GM12878 (cell line): Measurements from ENCODE around the gene TIPRL. TPM values are rescaled to one million over a fixed set of nuclear protein-coding genes. Genes with fewer than 3 reads are reported as not detected.

Experiments
- ATAC-seq: fragments of 200-7000 bp; cut with Tn5 transposase; 3 replicates; pipeline ENCODE4 v1.9.1; 2020; ENCODE audit warnings: mild to moderate bottlenecking, moderate library complexity
- BruUV-seq: library from RNA; stranded (reverse); fragments of 400-500 nt; replicated peaks from 2 replicates; lab custom pipeline; 2021; lab: Mats Ljungman, UMichigan
- CTCF ChIA-PET: fragments of 300-600 bp; sonication (Branson Sonifier 250); formaldehyde crosslinking; extraction: SDS; loops from one replicate; lab custom pipeline; 2021; ENCODE audit warnings: inconsistent platforms; lab: Yijun Ruan, JAX
- POLR2A ChIA-PET: fragments of 350-600 bp; formaldehyde crosslinking; extraction: SDS; loops from one replicate; lab custom pipeline; 2021; ENCODE audit warnings: inconsistent platforms; lab: Charles Lee
- RAD21 ChIA-PET: fragments of 300-600 bp; sonication (Branson Sonifier 250); formaldehyde crosslinking; loops from one replicate; lab custom pipeline; 2023; ENCODE audit warnings: antibody characterized with exemption; ENCODE audit not compliant: unreplicated experiment; lab: Charles Lee
- SMC1A ChIA-PET: fragments of 300-600 bp; sonication (Branson Sonifier 250); formaldehyde crosslinking; loops from one replicate; lab custom pipeline; 2023; ENCODE audit not compliant: unreplicated experiment, uncharacterized antibody; lab: Charles Lee
- DNase-seq: peaks from one replicate; pipeline ENCODE4 v3.0.0-alpha.2; 2011; ENCODE audit warnings: low read depth, low spot score
- FAIRE-seq: peaks from 3 replicates; lab custom pipeline; 2011; peaks lifted over from hg19 to GRCh38; lab: Jason Lieb, UNC
- H2AFZ ChIP-seq: 2 replicates; pipeline ENCODE4 v1.6.0; 2011; ENCODE audit warnings: low read depth, low read length, control low read depth; ENCODE audit not compliant: control insufficient read depth
- H3K27ac ChIP-seq: 2 replicates; pipeline ENCODE4 v1.5.1; 2011; ENCODE audit warnings: control low read depth; ENCODE audit not compliant: control insufficient read depth, insufficient read depth
- H3K27me3 ChIP-seq, 2 experiments: replicated peaks in 1 of 2; 2 replicates each; pipeline versions ENCODE4 v1.6.0 to v1.6.1; 2011; ENCODE audit warnings: low read length in 1 of 2; ENCODE audit not compliant: control insufficient read depth in 2 of 2, insufficient read depth in 2 of 2
- H3K36me3 ChIP-seq, 2 experiments: 2 replicates each; pipeline ENCODE4 v1.5.1; 2011; ENCODE audit warnings: low read length in 1 of 2; ENCODE audit not compliant: control insufficient read depth in 2 of 2, insufficient read depth in 2 of 2
- H3K4me1 ChIP-seq: 2 replicates; pipeline ENCODE4 v1.6.1; 2011; ENCODE audit warnings: mild to moderate bottlenecking, low read length, moderate library complexity, mixed read lengths; ENCODE audit not compliant: control insufficient read depth, insufficient read depth
- H3K4me2 ChIP-seq: 2 replicates; pipeline ENCODE4 v1.6.0; 2011; ENCODE audit warnings: control low read depth; ENCODE audit not compliant: control insufficient read depth, insufficient read depth
- H3K4me3 ChIP-seq: fragments of 200-600 bp; sonication (generic); 2 replicates; pipeline ENCODE4 v1.5.1; 2016
- H3K79me2 ChIP-seq: 2 replicates; pipeline ENCODE4 v1.6.0; 2011; ENCODE audit warnings: low read length; ENCODE audit not compliant: control insufficient read depth, insufficient read depth
- H3K9ac ChIP-seq: 2 replicates; pipeline ENCODE4 v1.8.0; 2011; ENCODE audit warnings: low read length, control low read depth, mixed read lengths; ENCODE audit not compliant: control insufficient read depth, insufficient read depth
- H3K9me3 ChIP-seq: replicated peaks from 3 replicates; pipeline ENCODE4 v1.5.1; 2011; ENCODE audit warnings: mild to moderate bottlenecking, low read length; ENCODE audit not compliant: control insufficient read depth, insufficient read depth
- H4K20me1 ChIP-seq: 2 replicates; pipeline ENCODE4 v1.6.0; 2011; ENCODE audit not compliant: control insufficient read depth, insufficient read depth
- BHLHE40 ChIP-seq, 2 experiments: fragments of 450-650 bp in 1 of 2; IDR thresholded peaks; 2 replicates each; pipeline ENCODE4 v1.6.1; 2011 to 2017; ENCODE audit warnings: low read depth in 2 of 2, borderline replicate concordance in 1 of 2, improper control_type of control experiment in 1 of 2, low read length in 1 of 2, mild to moderate bottlenecking in 1 of 2
- CHD1 ChIP-seq: IDR thresholded peaks from 2 replicates; pipeline ENCODE4 v1.6.1; 2012; ENCODE audit warnings: low read depth, low read length, improper control_type of control experiment
- CREB1 ChIP-seq: IDR thresholded peaks from 2 replicates; pipeline ENCODE4 v1.6.1; 2012; ENCODE audit warnings: low read depth, mild to moderate bottlenecking, inconsistent platforms
- ETV6 ChIP-seq, 2 experiments: fragments of 450-650 bp in 1 of 2; IDR thresholded peaks in 1 of 2; conservative IDR thresholded peaks in 1 of 2; 2 replicates each; pipeline ENCODE4 v1.6.1; 2014; ENCODE audit warnings: antibody characterized with exemption in 1 of 2, borderline replicate concordance in 1 of 2, low read depth in 1 of 2, mild to moderate bottlenecking in 1 of 2, moderate library complexity in 1 of 2
- HCFC1 ChIP-seq: fragments of 150-350 bp; IDR thresholded peaks from 2 replicates; pipeline ENCODE4 v1.6.1; 2014; ENCODE audit warnings: low read length
- IKZF1 ChIP-seq: fragments of 450-650 bp; conservative IDR thresholded peaks from 2 replicates; pipeline ENCODE4 v1.6.1; 2017; ENCODE audit warnings: antibody characterized with exemption, mild to moderate bottlenecking
- NFYB ChIP-seq: IDR thresholded peaks from 2 replicates; pipeline ENCODE4 v1.6.1; 2011; ENCODE audit warnings: low read depth, mild to moderate bottlenecking, low read length, improper control_type of control experiment, moderate library complexity; ENCODE audit not compliant: insufficient read depth
- NKRF ChIP-seq: fragments of 450-650 bp; conservative IDR thresholded peaks from 2 replicates; pipeline ENCODE4 v1.6.1; 2017; ENCODE audit warnings: mild to moderate bottlenecking, moderate library complexity
- PAX8 ChIP-seq: fragments of 450-650 bp; IDR thresholded peaks from 2 replicates; pipeline ENCODE4 v1.6.1; 2017; ENCODE audit warnings: mild to moderate bottlenecking, moderate library complexity
- RFX5 ChIP-seq: IDR thresholded peaks from 2 replicates; pipeline ENCODE4 v1.6.1; 2011; ENCODE audit warnings: low read depth, low read length, improper control_type of control experiment
- SMC3 ChIP-seq: IDR thresholded peaks from 2 replicates; pipeline ENCODE4 v1.6.1; 2011; ENCODE audit warnings: low read length, improper control_type of control experiment, borderline replicate concordance
- SUZ12 ChIP-seq: fragments of 200-600 bp; sonication (generic); IDR thresholded peaks from one replicate; pipeline ENCODE4 v1.6.1; 2018; ENCODE audit warnings: antibody characterized with exemption, mild to moderate bottlenecking; ENCODE audit not compliant: unreplicated experiment
- USF1 ChIP-seq: IDR thresholded peaks from 2 replicates; pipeline ENCODE4 v1.6.1; 2011; ENCODE audit warnings: borderline replicate concordance, low read depth, mild to moderate bottlenecking, moderate library complexity, mixed read lengths, low read length; ENCODE audit not compliant: insufficient read depth; ENCODE audit errors: extremely low read length
- YBX1 ChIP-seq: fragments of 450-650 bp; IDR thresholded peaks from 2 replicates; pipeline ENCODE4 v1.6.1; 2016; ENCODE audit warnings: antibody characterized with exemption
- ZNF24 ChIP-seq: fragments of 450-650 bp; IDR thresholded peaks from 2 replicates; pipeline ENCODE4 v1.6.1; 2017; ENCODE audit warnings: antibody characterized with exemption, mild to moderate bottlenecking
- WGBS: methylation state at CpG from one replicate; pipeline ENCODE4 v1.1.6; 2016; ENCODE audit warnings: low lambda C conversion rate; ENCODE audit not compliant: insufficient replicate concordance, insufficient coverage; ENCODE audit errors: missing lambda C conversion rate; 5-methylcytosine and 5-hydroxymethylcytosine counted together
- in situ Hi-C: fragments of 300-500 bp; cut with MboI; formaldehyde crosslinking; loops from 9 replicates; pipeline ENCODE4 v1.14.3; 2018; ENCODE audit warnings: mixed read lengths
- intact Hi-C: fragments of 100-400 bp; cut with micrococcal nuclease; formaldehyde crosslinking; loops from one replicate; pipeline ENCODE4 v1.14.2; 2022; ENCODE audit not compliant: unreplicated experiment
- polyA plus RNA-seq, 11 experiments: library from polyadenylated mRNA; depleted of rRNA in 4 of 11; unstranded in 6 of 11; stranded (reverse) in 5 of 11; fragments of >200 nt; fragmentation: Nextera tagmentation in 4 of 11; fragmentation: Illumina TruSeq in 1 of 11; extraction: Ambion mirVana in 4 of 11; extraction: Trizol in 1 of 11; gene quantifications; 1 replicate in 1 of 11; 2 replicates in 10 of 11; pipeline versions ENCODE4 v1.2.1 to v1.2.3, GENCODE V29; 2011 to 2016; ENCODE audit warnings: inconsistent platforms in 2 of 11, missing spikeins in 2 of 11, low read depth in 1 of 11
- total RNA-seq, 4 experiments: library from RNA; depleted of rRNA in 3 of 4; stranded (reverse); fragments of >200 nt in 3 of 4; fragmentation: Illumina TruSeq in 1 of 4; extraction: Trizol in 1 of 4; gene quantifications; 2 replicates each; pipeline versions ENCODE4 v1.2.1 to v1.2.3, GENCODE V29; 2013 to 2021

The TIPRL gene
- total and polyA plus RNA-seq, 10 of the 15 experiments (the other 5 are each of a cell fraction or from before 2014, with no cell fraction given), result 36.4 to 72.1 (median 49.9) TPM

- Histone ChIP-seq H3K36me3 (no peaks in the 10 kb centered on the region), H3K27me3 (no peaks in the 10 kb centered on the region), H3K27ac (no peak overlapping the region), H3K4me1 (peaks cover 9% of the 10 kb centered on the region), H3K9ac (no peak overlapping the region), H3K4me3 (no peak overlapping the region), H2AFZ (no peak overlapping the region), H3K4me2 (no peak overlapping the region), H3K9me3 (no peaks in the 10 kb centered on the region; the same call in 2 of the 3 replicates), H3K79me2 (peaks cover under 1% of the 10 kb centered on the region; the same call in 1 of the 2 replicates), H4K20me1 (no peaks in the 10 kb centered on the region)
- ChIA-PET POLR2A (no interaction called here), SMC1A (interaction anchor here (0.9 kb wide), 1 partner anchor 9 kb away, joined by 3 read pairs; no protein-coding TSS in a partner anchor), RAD21 (no interaction called here), CTCF (interaction anchor here (1.1 to 2.2 kb wide), 2 partner anchors 15 to 138 kb away, joined by 3 to 9 read pairs; no protein-coding TSS in a partner anchor)
- TF ChIP-seq CREB1 (no peak), USF1 (peak; percentile 5)
- in situ Hi-C loops, result no loop called here
- WGBS, result 36% methylated on average over 6 of the region's 6 CpGs
- intact Hi-C loops, result no loop called here
- DNase-seq (no peak), FAIRE-seq (no peak), ATAC-seq (no peak)
- no TSS peak for BruUV-seq
These were observed 41.7 kb downstream of the TIPRL start for GRCh38 chr1:168220470-168220871.

- Histone ChIP-seq H3K79me2 (peaks cover 9% of the 10 kb centered on the region), H3K9me3 (no peaks in the 10 kb centered on the region; the same call in 2 of the 3 replicates), H3K27ac (no peak overlapping the region), H3K4me2 (no peak overlapping the region), H4K20me1 (no peaks in the 10 kb centered on the region), H3K4me1 (peaks cover 11% of the 10 kb centered on the region), H3K27me3 (no peaks in the 10 kb centered on the region), H3K9ac (no peak overlapping the region), H3K4me3 (no peak overlapping the region), H3K36me3 (no peaks in the 10 kb centered on the region), H2AFZ (no peak overlapping the region)
- FAIRE-seq (no peak), ATAC-seq (no peak), DNase-seq (no peak)
- ChIA-PET POLR2A (interaction anchor here (0.6 kb wide), 1 partner anchor 108 kb away, joined by 3 read pairs; no protein-coding TSS in a partner anchor), SMC1A (interaction anchor here (0.9 kb wide), 1 partner anchor 8 kb away, joined by 3 read pairs; no protein-coding TSS in a partner anchor), CTCF (interaction anchor here (2.2 kb wide), 1 partner anchor 14 kb away, joined by 9 read pairs; no protein-coding TSS in a partner anchor), RAD21 (no interaction called here)
- intact Hi-C loops, result no loop called here
- no TSS peak for BruUV-seq
- in situ Hi-C loops, result no loop called here
- 13% methylated on average over 2 of the region's 2 CpGs for WGBS
- no peak for TF ChIP-seq SUZ12
- no peak for TF ChIP-seq PAX8
- TF ChIP-seq SMC3, result no peak
- no peak for TF ChIP-seq RFX5
- no peak for TF ChIP-seq ZNF24
- TF ChIP-seq BHLHE40 (IDR thresholded peaks at IDR 0.05; ENCODE audit: borderline replicate concordance in 1 of 2, low read depth in 2 of 2, low read length in 1 of 2), result no peak
- TF ChIP-seq IKZF1, result no peak
- TF ChIP-seq HCFC1, result no peak
- TF ChIP-seq NFYB, result no peak
- TF ChIP-seq NKRF, result no peak
- TF ChIP-seq YBX1, result no peak
- no peak for TF ChIP-seq CHD1
- TF ChIP-seq ETV6 (conservative IDR thresholded peaks at IDR 0.05 in 1 of 2, IDR thresholded peaks at IDR 0.05 in 1 of 2; ENCODE audit: borderline replicate concordance in 1 of 2, low read depth in 1 of 2), result no peak
These were observed 42.5 kb downstream of the TIPRL start for GRCh38 chr1:168221275-168221674.
